HG03457 (cell line): Measurements from ENCODE around the gene PKNOX2.

Experiments
- ATAC-seq: cut with Tn5 transposase; IDR thresholded peaks from one replicate; pipeline ENCODE4 v1.9.1; 2021; ENCODE audit warnings: moderate number of reproducible peaks; ENCODE audit not compliant: unreplicated experiment

Gene PKNOX2

GRCh38 chr11:125258291-125259032 lies 93.9 kb downstream of the PKNOX2 start:
- no peak for ATAC-seq

GRCh38 chr11:125261588-125261987 lies 97.0 kb downstream of the PKNOX2 start:
- ATAC-seq: no peak

- no peak for ATAC-seq
Measured at GRCh38 chr11:125262194-125262829, 97.8 kb downstream of the PKNOX2 start.

GRCh38 chr11:125262830-125263218 lies 98.3 kb downstream of the PKNOX2 start:
- no peak for ATAC-seq

GRCh38 chr11:125263268-125263790 lies 98.8 kb downstream of the PKNOX2 start:
- ATAC-seq: no peak

GRCh38 chr11:125264100-125265022 lies 99.8 kb downstream of the PKNOX2 start:
- no peak for ATAC-seq

- no peak for ATAC-seq
Measured at GRCh38 chr11:125267548-125267947, 103.0 kb downstream of the PKNOX2 start.

- ATAC-seq: no peak
Measured at GRCh38 chr11:125268611-125269010, 104.1 kb downstream of the PKNOX2 start.

GRCh38 chr11:125270106-125270505 lies 105.6 kb downstream of the PKNOX2 start:
- ATAC-seq: no peak

- no peak for ATAC-seq
Measured at GRCh38 chr11:125270711-125271110, 106.2 kb downstream of the PKNOX2 start.

- ATAC-seq: no peak
Measured at GRCh38 chr11:125271483-125272091, 107.0 kb downstream of the PKNOX2 start.

GRCh38 chr11:125272092-125272491 lies 107.5 kb downstream of the PKNOX2 start:
- no peak for ATAC-seq

GRCh38 chr11:125272821-125273220 lies 108.3 kb downstream of the PKNOX2 start:
- no peak for ATAC-seq

- no peak for ATAC-seq
Measured at GRCh38 chr11:125273519-125274000, 109.0 kb downstream of the PKNOX2 start.

- ATAC-seq: no peak
Measured at GRCh38 chr11:125274309-125274708, 109.8 kb downstream of the PKNOX2 start.

- ATAC-seq: no peak
Measured at GRCh38 chr11:125274774-125275173, 110.2 kb downstream of the PKNOX2 start.

- no peak for ATAC-seq
Measured at GRCh38 chr11:125275905-125276618, 111.5 kb downstream of the PKNOX2 start.

GRCh38 chr11:125276619-125276976 lies 112.0 kb downstream of the PKNOX2 start:
- ATAC-seq: no peak

GRCh38 chr11:125279676-125280418 lies 115.3 kb downstream of the PKNOX2 start:
- no peak for ATAC-seq
